ENCODE results near the gene ANGPTL2.

The ANGPTL2 gene

DNA sequence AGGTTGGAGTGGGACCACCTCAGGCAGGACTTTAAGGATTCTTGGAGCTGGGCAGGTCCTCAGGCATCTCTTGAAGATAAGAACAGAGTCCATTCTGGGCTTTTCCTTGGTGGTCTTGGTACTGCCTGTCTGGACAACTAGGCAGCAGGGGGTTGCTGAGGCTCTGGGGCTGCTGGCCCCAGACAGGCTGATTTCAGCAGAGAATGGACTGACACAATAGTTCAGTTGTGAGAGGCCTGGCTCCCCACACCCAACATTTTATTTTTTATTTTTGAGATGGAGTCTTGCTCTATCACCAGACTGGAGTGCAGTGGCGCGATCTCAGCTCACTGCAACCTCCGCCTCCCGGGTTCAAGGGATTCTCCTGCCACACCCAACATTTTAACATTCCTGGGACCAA is 4.6 kb downstream of the ANGPTL2 start:
- DNase-seq (ENCODE audit: low read depth in 2 of 2) = no peak

DNA sequence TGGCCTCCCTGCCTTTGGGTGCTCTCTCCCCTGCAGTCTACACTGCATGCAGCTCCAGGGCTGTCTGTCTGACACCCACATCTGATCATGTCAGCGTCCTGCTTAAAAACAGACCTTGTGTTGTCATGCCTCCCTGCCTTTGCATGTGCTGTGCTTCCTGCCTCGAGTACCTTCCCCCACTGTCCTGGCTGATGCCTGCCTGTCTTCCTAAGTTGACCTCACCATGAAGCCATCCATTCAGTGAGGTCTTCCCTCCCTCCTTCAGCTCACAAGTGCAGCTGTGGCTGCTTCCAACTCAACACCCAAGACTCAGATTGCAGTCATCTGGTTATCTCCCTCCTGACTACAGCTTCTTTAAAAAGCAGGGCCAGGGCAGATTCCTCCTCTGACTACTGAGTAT is 5.5 kb downstream of the ANGPTL2 start:
- DNase-seq (ENCODE audit: low read depth in 2 of 2) = no peak

- DNase-seq (ENCODE audit: low read depth in 2 of 2) = no peak
Measured at GRCh38 chr9:127116088-127116726, 6.2 kb downstream of the ANGPTL2 start.

DNA sequence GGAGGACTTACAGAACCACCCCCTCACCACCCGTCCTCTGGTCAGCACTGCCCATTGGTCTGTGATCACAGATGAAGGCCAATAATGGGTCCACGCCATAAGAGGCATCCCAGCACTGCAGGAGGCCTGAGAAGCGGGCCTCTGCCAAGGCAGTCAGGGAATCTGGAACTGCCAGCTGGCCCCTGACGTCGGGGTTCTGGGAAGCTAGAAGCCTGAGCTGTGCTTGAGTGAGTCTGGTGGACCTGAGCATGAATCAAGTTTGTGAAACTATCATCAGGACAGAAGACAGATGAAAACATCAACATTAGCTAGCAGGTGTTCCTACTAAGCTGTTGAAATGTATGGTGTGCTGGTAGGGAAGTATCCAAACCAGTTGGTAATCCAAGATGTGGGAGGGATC is 7.8 kb downstream of the ANGPTL2 start:
- no peak for DNase-seq (ENCODE audit: low read depth in 2 of 2)

DNA sequence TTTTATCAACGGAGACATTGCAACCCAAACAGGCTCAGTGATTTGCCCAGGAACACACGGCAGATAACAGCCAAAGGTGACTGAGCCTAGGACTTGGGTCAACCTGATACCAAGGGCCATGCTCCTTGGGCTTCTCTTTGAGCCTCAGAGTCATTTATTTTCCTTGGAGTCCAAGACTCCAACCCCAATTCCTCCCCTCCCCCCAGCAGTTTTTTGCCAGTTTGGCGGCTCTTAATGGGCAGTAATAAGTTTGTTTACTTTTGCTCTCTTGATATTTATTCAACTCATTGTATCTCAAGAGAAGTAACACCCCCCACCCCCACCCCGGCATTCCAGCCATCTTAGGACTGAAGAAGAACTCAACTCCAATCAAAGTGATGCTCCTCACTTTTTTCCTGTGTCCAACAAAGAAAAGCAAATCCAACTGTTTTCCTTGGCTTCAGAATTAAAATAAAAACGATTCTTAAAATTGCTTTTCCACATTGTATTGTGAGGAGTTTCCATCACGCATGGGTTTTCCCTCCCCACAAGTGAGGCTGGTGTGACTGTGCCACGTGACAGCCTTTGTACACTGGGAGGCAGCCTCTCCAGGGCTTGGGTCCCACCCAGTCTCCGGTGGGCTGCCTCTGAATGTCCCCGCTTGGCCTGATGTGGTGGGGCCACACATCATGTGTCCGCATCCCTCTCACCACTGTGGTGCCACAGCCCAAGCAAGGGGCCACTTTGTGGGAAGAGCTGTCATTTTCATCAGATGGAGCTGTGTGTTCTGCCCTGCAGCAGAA is 9.1 kb downstream of the ANGPTL2 start:
- no peak for DNase-seq (ENCODE audit: low read depth in 2 of 2)

GRCh38 chr9:127112735-127113161 is 9.7 kb downstream of the ANGPTL2 start:
- no peak for DNase-seq (ENCODE audit: low read depth in 2 of 2)

- DNase-seq (ENCODE audit: low read depth in 2 of 2) = no peak
Measured at GRCh38 chr9:127112056-127112455, 10.4 kb downstream of the ANGPTL2 start.

- no peak for DNase-seq (ENCODE audit: low read depth in 2 of 2)
Measured at GRCh38 chr9:127109212-127109711, 13.2 kb downstream of the ANGPTL2 start.

- no peak for DNase-seq (ENCODE audit: low read depth in 2 of 2)
Measured at GRCh38 chr9:127107929-127108876, 14.2 kb downstream of the ANGPTL2 start.

DNA sequence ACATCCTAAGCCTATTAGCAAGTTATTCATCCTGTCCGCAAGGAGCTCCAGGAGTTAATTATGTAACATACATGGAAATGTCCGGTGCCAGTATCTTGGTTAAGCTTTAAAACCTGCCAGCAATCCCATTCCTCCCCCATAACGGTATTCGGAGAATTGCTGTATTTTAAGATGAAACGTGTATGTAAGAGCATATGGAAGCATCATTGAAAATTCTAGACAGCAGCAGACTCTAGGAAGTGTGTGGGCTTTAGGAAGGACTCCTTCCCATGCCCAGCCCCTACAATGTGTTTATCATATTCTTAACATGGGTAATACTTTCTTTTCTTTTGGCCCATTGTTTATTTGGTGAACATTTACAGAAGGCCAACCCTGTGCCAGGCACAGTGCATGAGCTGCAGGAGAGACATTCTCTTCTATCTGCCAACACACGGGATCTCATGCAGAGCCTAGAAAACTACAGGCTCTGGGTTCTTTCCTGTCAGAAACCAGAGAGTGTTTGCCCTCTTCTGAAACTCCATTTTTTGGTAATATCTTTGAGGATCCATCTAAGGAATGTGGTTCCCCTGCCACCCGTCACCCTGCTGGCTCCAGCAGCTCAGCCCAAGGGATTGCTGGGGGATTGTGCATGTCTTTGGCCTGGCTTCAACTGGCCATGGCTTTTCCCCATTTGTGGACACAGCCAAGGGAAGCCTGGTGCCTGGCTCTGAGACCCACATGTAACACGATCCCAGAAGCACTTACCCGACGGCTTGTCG is 15.1 kb downstream of the ANGPTL2 start:
- DNase-seq (ENCODE audit: low read depth in 2 of 2) = no peak

DNA sequence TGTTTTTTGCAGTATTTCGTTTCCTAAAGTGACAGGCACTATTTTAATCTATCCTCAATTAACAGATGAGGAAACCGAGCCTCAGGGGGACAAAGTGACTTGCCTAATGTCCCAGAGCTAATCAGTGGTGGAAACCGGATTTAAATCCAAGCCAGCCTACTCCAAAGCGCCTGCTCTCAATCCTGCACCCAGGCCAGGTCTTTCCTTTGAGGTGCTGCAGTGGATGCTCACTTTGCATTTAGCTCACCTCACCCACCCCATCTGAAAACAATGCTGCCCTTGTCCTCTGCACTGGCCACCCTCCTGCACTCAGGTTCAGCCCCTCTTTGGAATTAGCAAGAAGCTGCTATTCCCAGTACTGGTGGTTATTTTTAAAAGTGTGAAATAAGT is 16.0 kb downstream of the ANGPTL2 start:
- no peak for DNase-seq (ENCODE audit: low read depth in 2 of 2)

- DNase-seq (ENCODE audit: low read depth in 2 of 2) = no peak
Measured at GRCh38 chr9:127105805-127106465, 16.5 kb downstream of the ANGPTL2 start.

DNA sequence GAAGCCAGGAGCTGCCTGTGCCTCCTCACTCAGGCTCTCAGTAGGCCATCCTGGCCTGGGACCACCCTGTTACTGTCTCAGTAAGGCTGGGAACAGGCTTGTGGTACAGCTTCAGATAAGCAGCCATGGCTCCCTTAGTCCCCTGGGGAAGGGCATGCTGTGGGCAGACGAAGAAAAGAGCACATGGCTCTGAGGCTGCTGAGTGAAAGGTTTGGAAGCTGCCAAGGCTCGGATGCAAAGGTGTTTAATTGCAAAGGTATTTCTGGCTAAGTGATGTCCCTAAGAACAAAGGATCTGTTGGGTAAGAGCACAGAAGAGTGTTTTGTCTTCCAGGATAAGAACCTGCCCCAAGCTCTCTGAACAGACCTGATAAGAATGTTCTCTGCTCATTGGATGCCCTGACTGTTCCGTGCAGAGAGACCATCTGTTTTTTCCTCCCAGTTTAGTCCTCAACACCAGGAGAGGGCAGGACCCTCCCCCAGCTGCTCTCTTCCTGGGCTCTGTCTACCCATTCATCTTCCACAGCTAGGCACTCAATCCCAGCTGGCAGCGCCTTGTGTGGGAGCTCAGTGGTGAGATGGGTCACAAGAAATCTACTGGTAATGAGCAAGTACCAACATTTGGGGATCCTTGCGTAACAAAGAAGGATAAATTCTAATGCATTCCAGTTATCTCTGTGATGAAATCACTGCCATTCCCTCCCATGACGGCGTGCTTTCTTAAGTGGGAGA is 17.7 kb downstream of the ANGPTL2 start:
- DNase-seq (ENCODE audit: low read depth in 2 of 2) = no peak

GRCh38 chr9:127102788-127103187 is 19.6 kb downstream of the ANGPTL2 start:
- DNase-seq (ENCODE audit: low read depth in 2 of 2) = no peak

DNA sequence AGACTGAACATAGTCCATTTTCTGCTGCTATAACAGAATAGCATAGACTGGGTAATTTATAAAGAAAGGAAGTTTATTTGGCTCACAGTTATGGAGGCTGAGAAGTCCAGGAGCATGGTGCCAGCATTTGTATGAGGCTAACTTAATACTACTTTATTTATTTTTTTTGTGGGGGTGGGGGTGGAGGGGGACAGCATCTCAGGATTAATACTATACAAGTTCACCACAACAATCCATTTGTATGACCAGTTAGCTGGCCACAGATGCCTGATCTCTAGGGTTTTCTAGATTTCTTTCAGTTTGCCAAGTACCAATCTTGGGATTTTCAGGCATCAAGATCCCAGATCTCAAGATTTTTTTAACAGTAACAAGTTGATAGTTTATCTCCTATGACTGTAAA is 20.3 kb downstream of the ANGPTL2 start:
- no peak for DNase-seq (ENCODE audit: low read depth in 2 of 2)

DNA sequence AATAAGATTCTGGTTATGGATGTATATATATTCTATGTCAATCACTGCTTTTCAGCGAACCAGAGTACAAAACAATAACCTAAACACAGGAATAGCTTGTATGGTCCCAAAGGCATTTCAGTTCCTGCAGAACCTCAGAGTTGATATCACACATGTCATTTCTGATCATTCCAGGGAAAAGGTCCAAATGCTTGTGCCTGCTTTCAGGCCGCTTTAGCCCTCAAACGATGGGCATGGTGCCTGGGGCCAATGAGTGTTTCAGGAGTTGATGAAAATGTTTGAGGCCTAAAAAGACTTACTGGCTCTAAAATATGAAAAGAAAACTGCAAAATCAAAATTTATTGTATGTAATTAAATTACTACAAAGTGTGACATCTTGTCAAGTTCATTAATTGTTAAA is 22.8 kb downstream of the ANGPTL2 start:
- no peak for DNase-seq (ENCODE audit: low read depth in 2 of 2)

DNA sequence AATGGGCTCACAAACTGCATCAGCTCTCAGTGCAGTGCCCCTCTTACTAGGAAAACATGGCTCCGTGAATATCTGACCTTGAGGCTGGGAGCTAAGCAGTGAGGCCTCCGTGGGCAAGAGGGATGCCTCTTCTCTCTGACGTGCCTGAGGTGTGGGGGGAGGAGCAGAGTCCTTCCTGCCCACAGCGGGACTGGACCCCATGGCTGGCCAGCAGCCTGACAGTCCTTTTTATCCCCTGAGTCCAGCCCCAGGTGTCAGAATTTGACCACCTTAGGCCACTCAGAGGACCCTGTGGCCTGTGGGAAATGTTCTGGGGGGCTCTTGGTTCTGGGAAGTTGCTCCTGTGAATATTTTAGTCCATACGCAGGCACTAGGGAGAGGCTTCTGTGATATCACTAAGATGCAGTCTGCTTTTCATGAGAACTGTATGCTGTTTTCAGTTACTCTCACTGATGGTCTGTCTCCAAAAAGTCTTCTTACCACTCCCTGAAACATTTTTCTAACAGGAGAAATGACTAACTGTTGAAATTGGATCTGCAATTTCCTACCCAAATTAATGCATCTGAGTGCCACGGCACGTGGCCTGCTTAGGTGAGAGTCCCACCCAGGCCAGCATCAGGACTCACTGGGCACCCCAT is 23.4 kb downstream of the ANGPTL2 start:
- no peak for DNase-seq (ENCODE audit: low read depth in 2 of 2)

GRCh38 chr9:127097683-127098082 is 24.8 kb downstream of the ANGPTL2 start:
- no peak for DNase-seq (ENCODE audit: low read depth in 2 of 2)

DNA sequence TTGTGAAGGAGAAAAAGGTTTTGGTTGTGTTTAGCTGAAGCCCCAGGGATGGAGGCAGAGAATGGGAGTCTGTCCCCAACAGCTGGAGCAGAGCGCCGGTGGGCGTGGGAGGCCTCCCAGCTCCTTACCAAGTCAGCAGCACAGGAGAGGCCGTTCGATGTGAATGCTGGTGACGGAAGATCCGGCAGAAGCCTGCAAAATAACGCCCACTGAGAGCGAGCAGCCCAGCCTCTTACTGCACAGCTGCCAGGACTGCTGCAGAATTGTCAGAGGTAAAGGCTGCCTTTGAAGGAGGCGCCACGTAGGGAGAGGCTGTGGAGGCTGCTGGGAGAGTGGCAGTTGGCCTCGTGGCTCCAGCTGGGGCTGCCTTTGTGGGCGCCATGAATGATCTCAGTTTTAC is 26.2 kb downstream of the ANGPTL2 start:
- DNase-seq (ENCODE audit: low read depth in 2 of 2) = no peak

GRCh38 chr9:127095411-127095810 is 27.0 kb downstream of the ANGPTL2 start:
- no peak for DNase-seq (ENCODE audit: low read depth in 2 of 2)
